GM12891 (cell line): Measurements from ENCODE around the gene ZNF70.

ENCODE experiments used
- DNase-seq: peaks from one replicate; pipeline ENCODE4 v3.0.0; 2011; ENCODE audit warnings: low spot score; ENCODE audit not compliant: insufficient read length
- FAIRE-seq: peaks from 2 replicates; lab custom pipeline; 2011; peaks lifted over from hg19 to GRCh38; lab: Jason Lieb, UNC
- PAX5 ChIP-seq: IDR thresholded peaks from 2 replicates; pipeline ENCODE4 v1.6.1; 2011; ENCODE audit warnings: low read length, moderate library complexity, mild to moderate bottlenecking; ENCODE audit not compliant: insufficient read depth, severe bottlenecking
- POLR2A ChIP-seq: IDR thresholded peaks from 2 replicates; pipeline ENCODE4 v1.6.1; 2011; ENCODE audit warnings: low read depth, low read length, control low read depth
- POLR2AphosphoS5 ChIP-seq: IDR thresholded peaks from 2 replicates; pipeline ENCODE4 v1.6.1; 2011; ENCODE audit warnings: low read depth, low read length, control low read depth
- POU2F2 ChIP-seq: IDR thresholded peaks from 2 replicates; pipeline ENCODE4 v1.6.1; 2011; ENCODE audit warnings: low read depth, mild to moderate bottlenecking, control low read depth, low read length, moderate library complexity
- SPI1 ChIP-seq: IDR thresholded peaks from 2 replicates; pipeline ENCODE4 v1.6.1; 2011; ENCODE audit warnings: low read depth, low read length, control low read depth
- TAF1 ChIP-seq: IDR thresholded peaks from 2 replicates; pipeline ENCODE4 v1.6.1; 2011; ENCODE audit warnings: low read depth, low read length, control low read depth

The ZNF70 gene

GRCh38 chr22:23779731-23780130 lies 28.8 kb upstream of the ZNF70 start:
- DNase-seq, result no peak
- no peak for FAIRE-seq
- TF ChIP-seq POLR2AphosphoS5 (no peak), SPI1 (no peak), POLR2A (no peak), TAF1 (no peak), POU2F2 (no peak), PAX5 (no peak)

GRCh38 chr22:23779083-23779482 lies 28.2 kb upstream of the ZNF70 start:
- no peak for TF ChIP-seq POLR2AphosphoS5
- FAIRE-seq (no peak), DNase-seq (no peak)

DNA sequence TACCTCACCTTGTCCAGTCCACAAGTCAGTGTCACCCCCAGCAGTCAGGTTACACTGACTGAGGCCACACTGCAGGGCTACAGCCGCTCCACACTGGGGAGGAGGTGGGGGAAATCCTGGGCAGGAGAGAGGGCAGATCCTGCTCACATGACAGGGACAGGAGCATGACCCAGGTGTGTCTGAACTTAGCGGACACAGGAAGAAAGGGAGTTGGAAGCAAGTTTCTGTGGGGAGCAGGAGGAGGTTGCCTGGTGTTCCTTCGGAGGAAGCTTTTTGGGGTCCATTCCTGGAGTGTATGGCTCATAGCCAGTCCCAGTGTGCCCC lies 27.6 kb upstream of the ZNF70 start:
- no peak for TF ChIP-seq PAX5
- no peak for TF ChIP-seq TAF1
- TF ChIP-seq SPI1, result no peak
- no peak for TF ChIP-seq POLR2AphosphoS5
- no peak for TF ChIP-seq POLR2A
- no peak for TF ChIP-seq POU2F2
- DNase-seq (no peak), FAIRE-seq (no peak)

GRCh38 chr22:23777776-23778576 lies 27.1 kb upstream of the ZNF70 start:
- DNase-seq (no peak), FAIRE-seq (no peak)
- TF ChIP-seq POLR2AphosphoS5 (no peak), POU2F2 (no peak), SPI1 (no peak), POLR2A (no peak), PAX5 (no peak), TAF1 (no peak)

- FAIRE-seq, result no peak
- TF ChIP-seq PAX5, result no peak
- no peak for TF ChIP-seq TAF1
- no peak for TF ChIP-seq POU2F2
- TF ChIP-seq POLR2AphosphoS5, result no peak
- no peak for TF ChIP-seq POLR2A
- TF ChIP-seq SPI1, result no peak
These were observed 25.0 kb upstream of the ZNF70 start for GRCh38 chr22:23775779-23776375.

GRCh38 chr22:23774922-23775436 lies 24.1 kb upstream of the ZNF70 start:
- DNase-seq (no peak), FAIRE-seq (no peak)
- TF ChIP-seq PAX5, result no peak
- TF ChIP-seq SPI1, result no peak
- no peak for TF ChIP-seq POLR2AphosphoS5
- TF ChIP-seq POLR2A, result no peak
- TF ChIP-seq TAF1, result no peak
- no peak for TF ChIP-seq POU2F2

More at GRCh38 chr22:23775779-23776375, 25.0 kb upstream of the ZNF70 start:
- no peak for DNase-seq

GRCh38 chr22:23774114-23774921 lies 23.4 kb upstream of the ZNF70 start:
- FAIRE-seq, result no peak
- TF ChIP-seq TAF1, result no peak
- no peak for TF ChIP-seq SPI1
- no peak for TF ChIP-seq POLR2AphosphoS5
- no peak for TF ChIP-seq PAX5
- TF ChIP-seq POLR2A, result no peak
- no peak for TF ChIP-seq POU2F2
- no peak for DNase-seq

- FAIRE-seq (no peak), DNase-seq (no peak)
- TF ChIP-seq TAF1 (no peak), PAX5 (no peak)
These were observed 22.7 kb upstream of the ZNF70 start for GRCh38 chr22:23773483-23774113.
